HG03442 (cell line): ENCODE measurements around the gene IGSF6.

Experiments used
- ATAC-seq: cut with Tn5 transposase; IDR thresholded peaks from one replicate; pipeline ENCODE4 v1.9.1; 2021; ENCODE audit warnings: mild to moderate bottlenecking, moderate library complexity; ENCODE audit not compliant: unreplicated experiment

The IGSF6 gene

GRCh38 chr16:21602785-21603184 lies 49.6 kb downstream of the IGSF6 start:
- ATAC-seq: no peak

DNA sequence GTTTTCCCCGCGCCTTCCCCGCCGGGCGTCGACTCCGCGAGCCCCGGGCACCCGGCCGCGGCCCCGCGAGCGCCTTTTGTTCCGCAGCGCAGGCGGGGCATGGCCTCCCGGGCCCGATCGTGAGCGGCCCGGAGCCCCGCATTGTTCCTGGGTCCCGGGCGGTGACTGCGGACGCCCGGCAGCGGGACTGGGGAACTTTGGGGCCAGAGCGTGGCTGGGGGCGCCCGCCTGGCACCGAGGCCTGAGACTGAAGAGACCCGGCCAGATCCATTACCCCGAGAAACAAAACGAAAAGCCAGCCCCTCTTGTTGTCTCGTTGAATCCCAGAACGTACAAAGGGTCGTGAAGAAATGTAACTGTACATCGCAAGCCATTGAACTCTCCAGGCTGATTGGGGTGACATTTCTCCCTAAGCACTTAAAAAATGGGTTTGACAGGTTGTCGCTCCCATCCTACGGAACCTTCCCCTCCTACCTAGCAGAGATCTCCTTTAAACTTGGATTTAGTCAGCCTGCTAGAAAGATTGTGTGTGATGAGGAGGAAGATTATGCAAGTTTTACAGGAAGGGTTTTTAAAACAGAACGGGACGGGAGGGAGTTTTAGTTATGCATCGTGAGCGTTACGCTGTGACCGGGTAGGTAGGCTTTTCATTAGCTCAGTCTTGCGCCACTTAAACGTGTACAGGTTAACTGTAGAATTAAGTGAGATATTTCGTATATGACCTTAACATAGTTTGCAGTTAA lies 52.2 kb downstream of the IGSF6 start:
- peak; percentile 25 for ATAC-seq

DNA sequence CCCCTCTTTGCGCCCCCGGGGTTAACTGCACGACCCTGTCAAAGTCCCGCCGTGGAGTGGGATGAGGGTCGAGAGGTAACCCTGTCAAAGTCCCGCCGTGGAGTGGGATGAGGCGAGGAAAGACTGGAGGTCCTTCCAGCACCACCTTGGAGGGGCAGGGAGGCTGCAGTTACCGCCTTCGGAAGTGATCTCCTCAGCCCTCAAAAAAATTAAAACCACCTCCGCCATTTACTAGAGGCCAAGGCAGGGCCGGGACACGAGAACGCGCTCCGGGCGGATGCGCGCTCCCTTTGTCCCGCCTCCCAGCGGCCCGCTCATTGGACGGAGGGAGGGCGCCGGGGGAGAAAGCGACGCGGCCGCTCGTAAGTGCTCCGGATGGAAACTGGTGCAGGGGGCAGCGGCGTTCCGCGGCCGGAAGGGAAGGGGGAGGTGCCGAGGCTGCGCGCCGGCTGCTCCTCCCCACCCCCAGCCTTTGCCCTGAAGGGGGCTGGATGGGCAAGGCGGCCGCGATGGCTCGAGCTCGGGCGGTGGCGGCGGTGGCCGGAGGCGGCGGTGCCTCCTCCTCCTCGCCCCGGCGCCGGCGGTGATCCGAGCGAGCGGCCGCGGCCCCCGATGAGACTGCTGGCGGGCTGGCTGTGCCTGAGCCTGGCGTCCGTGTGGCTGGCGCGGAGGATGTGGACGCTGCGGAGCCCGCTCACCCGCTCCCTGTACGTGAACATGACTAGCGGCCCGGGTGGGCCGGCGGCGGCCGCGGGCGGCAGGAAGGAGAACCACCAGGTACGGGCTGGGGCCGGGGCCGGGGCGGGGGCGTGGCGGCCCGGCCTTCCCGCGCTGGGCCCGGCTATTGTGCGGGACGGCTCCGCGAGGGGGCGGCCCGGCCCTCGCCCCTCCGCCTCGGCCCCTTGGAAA lies 53.0 kb downstream of the IGSF6 start, which contains the start of gene METTL9:
Gene METTL9 (plus strand): TSS at position 456 of the 909 bp plus-strand sequence. CDS start 157 bp downstream, at position 613.
- ATAC-seq: peak; percentile 89

- ATAC-seq: no peak
These were observed 53.7 kb downstream of the IGSF6 start for GRCh38 chr16:21598701-21599121.

GRCh38 chr16:21598206-21598605 lies 54.2 kb downstream of the IGSF6 start:
- no peak for ATAC-seq

DNA sequence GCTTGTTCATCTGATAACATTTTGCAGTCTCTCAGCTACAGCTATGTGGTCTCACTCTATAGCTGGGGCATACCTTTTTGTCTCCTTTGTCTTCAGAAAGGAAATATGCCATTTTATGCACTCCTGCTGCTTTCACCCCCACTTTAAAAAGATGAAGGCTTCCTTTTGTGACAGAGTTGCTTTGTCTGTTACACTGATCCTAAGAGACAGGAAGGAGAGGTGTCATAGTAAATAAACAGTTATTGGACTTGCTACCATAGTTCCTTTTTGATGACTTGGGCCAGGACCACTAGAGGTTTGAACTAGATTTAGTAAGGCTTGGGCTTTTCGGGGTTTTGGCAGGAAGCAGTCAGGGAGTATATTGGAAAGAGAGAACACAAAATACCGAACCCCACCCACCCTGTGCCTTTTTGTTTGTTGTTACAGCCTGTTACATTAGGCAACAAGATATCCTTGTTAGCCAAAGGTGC lies 54.8 kb downstream of the IGSF6 start:
- ATAC-seq: no peak

DNA sequence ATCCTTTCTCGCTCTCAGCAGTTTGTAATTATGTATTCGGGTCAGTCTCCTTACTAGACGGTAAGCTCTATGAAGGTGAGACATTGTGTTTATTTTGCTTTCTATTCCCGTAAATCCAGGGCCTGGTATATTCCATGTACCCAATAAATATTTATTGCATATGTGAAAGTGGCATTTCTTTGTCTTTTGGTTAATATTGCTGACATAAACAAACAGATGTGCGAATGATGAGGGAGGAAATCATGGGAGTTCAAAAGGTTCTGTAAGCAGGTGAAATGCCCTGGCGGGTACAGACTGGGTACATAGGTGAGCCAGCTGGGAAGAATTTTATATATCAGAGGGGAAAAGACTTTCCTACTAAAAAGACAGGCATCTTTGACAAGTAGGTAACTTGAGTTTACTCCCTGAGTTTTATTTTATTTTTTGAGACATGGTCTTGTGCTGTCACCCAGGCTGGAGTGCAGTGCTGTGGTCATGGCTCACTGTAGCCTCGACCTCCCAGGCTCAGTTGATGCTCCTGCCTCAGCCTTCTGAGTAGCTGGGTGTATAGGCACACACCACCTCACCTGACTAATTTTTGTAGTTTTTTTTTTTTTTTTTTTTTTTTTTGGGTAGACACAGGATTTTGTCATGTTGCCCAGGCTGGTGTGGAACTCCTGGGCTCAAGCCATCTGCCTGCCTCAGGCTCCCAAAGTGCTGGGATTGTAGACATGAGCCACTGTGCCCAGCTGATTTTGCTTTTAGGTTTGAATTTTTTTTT lies 58.7 kb downstream of the IGSF6 start:
- ATAC-seq: no peak

GRCh38 chr16:21592191-21592590 lies 60.2 kb downstream of the IGSF6 start:
- no peak for ATAC-seq

GRCh38 chr16:21590796-21591195 lies 61.6 kb downstream of the IGSF6 start:
- no peak for ATAC-seq

DNA sequence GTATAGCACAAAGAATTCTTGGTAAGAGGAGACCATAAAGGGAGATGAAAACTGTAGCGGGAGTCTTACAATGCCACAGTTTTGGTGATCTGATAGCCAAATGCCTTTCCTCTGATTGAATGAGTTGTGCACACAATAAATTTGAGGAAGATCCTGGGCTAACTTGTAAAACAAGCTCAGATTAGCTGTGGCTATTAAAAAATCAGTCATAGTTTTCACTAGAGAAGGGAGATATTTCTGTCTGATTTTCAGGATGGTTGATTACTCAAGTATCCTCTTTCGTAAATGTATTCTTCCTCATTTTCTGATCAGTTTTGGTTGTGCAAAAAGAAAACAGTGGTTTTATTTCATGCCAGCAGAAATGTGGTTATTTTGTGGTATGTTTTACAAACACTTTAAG lies 62.1 kb downstream of the IGSF6 start:
- no peak for ATAC-seq

GRCh38 chr16:21589551-21589950 lies 62.9 kb downstream of the IGSF6 start:
- no peak for ATAC-seq
